ENCODE data around the gene SPAG16.
"Not testable (repeated sequence)": the region's sequence is repeated elsewhere in the genome, so short reads cannot be mapped to it uniquely, and the experiment has no call there.

Gene SPAG16

GRCh38 chr2:213718411-213718810, 434.1 kb downstream of the SPAG16 start:
- DNase-seq = not testable (repeated sequence)

GRCh38 chr2:213722565-213722964, 438.3 kb downstream of the SPAG16 start:
- DNase-seq = no peak

- no peak for DNase-seq
Observed at GRCh38 chr2:213723041-213723560, 438.8 kb downstream of the SPAG16 start.

- DNase-seq = no peak
Observed at GRCh38 chr2:213723707-213724106, 439.4 kb downstream of the SPAG16 start.

- no peak for DNase-seq
Observed at GRCh38 chr2:213726101-213726500, 441.8 kb downstream of the SPAG16 start.

- no peak for DNase-seq
Observed at GRCh38 chr2:213733893-213734292, 449.6 kb downstream of the SPAG16 start.

GRCh38 chr2:213740453-213740852, 456.2 kb downstream of the SPAG16 start:
- no peak for DNase-seq

- no peak for DNase-seq
Observed at GRCh38 chr2:213751446-213751845, 467.2 kb downstream of the SPAG16 start.

- no peak for DNase-seq
Observed at GRCh38 chr2:213752575-213752974, 468.3 kb downstream of the SPAG16 start.

GRCh38 chr2:213757525-213757924, 473.3 kb downstream of the SPAG16 start:
- DNase-seq = no peak

GRCh38 chr2:213763354-213763753, 479.1 kb downstream of the SPAG16 start:
- no peak for DNase-seq

- no peak for DNase-seq
Observed at GRCh38 chr2:213763963-213764362, 479.7 kb downstream of the SPAG16 start.

GRCh38 chr2:213764849-213765248, 480.6 kb downstream of the SPAG16 start:
- no peak for DNase-seq

GRCh38 chr2:213766062-213766461, 481.8 kb downstream of the SPAG16 start:
- no peak for DNase-seq

GRCh38 chr2:213766465-213766901, 482.2 kb downstream of the SPAG16 start:
- no peak for DNase-seq

GRCh38 chr2:213787869-213788268, 503.6 kb downstream of the SPAG16 start:
- no peak for DNase-seq

- no peak for DNase-seq
Observed at GRCh38 chr2:213789940-213790339, 505.7 kb downstream of the SPAG16 start.

GRCh38 chr2:213792045-213792444, 507.8 kb downstream of the SPAG16 start:
- DNase-seq = no peak

- DNase-seq = peak; percentile 45
Observed at GRCh38 chr2:213806125-213806726, 522.0 kb downstream of the SPAG16 start.

- DNase-seq = no peak
Observed at GRCh38 chr2:213816583-213816982, 532.3 kb downstream of the SPAG16 start.

GRCh38 chr2:213818436-213818835, 534.2 kb downstream of the SPAG16 start:
- DNase-seq = no peak

- no peak for DNase-seq
Observed at GRCh38 chr2:213834331-213834730, 550.1 kb downstream of the SPAG16 start.

GRCh38 chr2:213834746-213835145, 550.5 kb downstream of the SPAG16 start:
- no peak for DNase-seq

- no peak for DNase-seq
Observed at GRCh38 chr2:213846856-213847255, 562.6 kb downstream of the SPAG16 start.

GRCh38 chr2:213847316-213847715, 563.1 kb downstream of the SPAG16 start:
- DNase-seq = no peak
